Activated T-cell treated with anti-CD3 and anti-CD28 coated beads, Interleukin-2, amount 50 U/mL, for 4 hours (primary cell): Measurements from ENCODE around the gene ACSS1. TPM values are rescaled to one million over a fixed set of nuclear protein-coding genes. Genes with fewer than 3 reads are reported as not detected.

ENCODE experiments used
- ATAC-seq, 2 donors: fragments of 200-7000 bp; cut with Tn5 transposase; one replicate each; pipeline ENCODE4 v1.10.0; 2021
- DNase-seq: peaks from one replicate; pipeline ENCODE4 v3.0.0-alpha.2; 2020
- H3K27me3 Mint-ChIP-seq: one replicate; pipeline ENCODE4 v1.8.0; 2021; ENCODE audit warnings: low read depth, mixed read lengths
- H3K36me3 Mint-ChIP-seq: one replicate; pipeline ENCODE4 v1.8.0; 2022; ENCODE audit warnings: mixed read lengths; ENCODE audit not compliant: insufficient read depth
- H3K4me1 Mint-ChIP-seq: one replicate; pipeline ENCODE4 v1.8.0; 2021; ENCODE audit warnings: low read depth, mixed read lengths
- H3K4me3 Mint-ChIP-seq: one replicate; pipeline ENCODE4 v1.8.0; 2021; ENCODE audit warnings: mild to moderate bottlenecking, moderate library complexity, mixed read lengths
- H3K9me3 Mint-ChIP-seq: one replicate; pipeline ENCODE4 v1.8.0; 2021; ENCODE audit warnings: mixed read lengths
- total RNA-seq, 3 donors: library from RNA; stranded (reverse); gene quantifications; one replicate each; pipeline ENCODE4 v1.2.1, GENCODE V29; 2021

Gene ACSS1
- total RNA-seq, result 1 to 10 TPM; 5.4 to 8.8 (median 8.0) TPM

DNA sequence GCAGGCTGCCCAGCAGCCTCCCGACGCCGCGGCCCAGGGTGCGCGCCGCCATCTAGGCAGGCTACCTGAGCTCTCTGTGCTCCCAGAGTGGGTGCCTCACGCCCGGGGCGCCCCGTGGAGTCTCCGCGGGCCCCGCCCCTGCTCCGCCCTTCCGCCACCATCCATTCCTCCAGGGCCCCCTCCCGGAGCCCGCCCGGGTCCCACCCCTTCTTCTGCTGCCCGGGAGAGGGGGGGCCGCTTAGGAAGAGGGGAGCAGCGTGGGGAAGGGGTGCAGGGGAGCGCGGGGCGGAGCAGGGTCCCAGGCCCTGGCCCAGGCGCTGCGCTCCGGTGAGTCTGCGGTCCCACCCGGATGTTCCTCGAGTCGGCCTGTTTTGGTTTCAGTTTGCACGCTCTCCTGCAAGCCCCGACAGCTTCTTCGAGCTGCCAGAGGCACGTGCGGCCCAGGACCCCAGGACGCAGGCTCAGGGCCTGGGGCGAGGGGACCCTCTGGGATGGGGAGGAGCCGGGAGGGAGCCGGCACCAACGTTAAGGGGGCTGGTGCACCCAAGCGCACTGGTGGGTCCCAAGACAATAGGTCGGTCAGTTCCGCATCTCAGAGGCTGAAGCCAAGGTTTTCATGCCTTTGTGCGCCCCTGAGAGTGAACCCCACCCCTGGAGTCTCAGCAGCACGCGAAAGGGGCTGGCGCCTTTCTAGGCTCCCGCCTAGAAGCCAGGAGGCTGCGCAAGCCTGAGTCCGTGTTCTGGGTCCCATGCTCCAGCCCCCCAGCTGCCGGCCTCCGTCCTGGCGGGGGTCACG lies at the start of gene ACSS1:
Gene ACSS1 (minus strand): TSS at position 89 of the 796 bp plus-strand sequence. CDS start 37 bp downstream, at position 52.
- H3K36me3 Mint-ChIP-seq, result no peaks in the 10 kb centered on the region
- peak; percentile 69 to 70 for ATAC-seq
- peaks cover 48% of the 10 kb centered on the region for H3K4me1 Mint-ChIP-seq
- H3K9me3 Mint-ChIP-seq, result no peaks in the 10 kb centered on the region
- peak within 1 kb of the TSS; percentile 82 for H3K4me3 Mint-ChIP-seq
- H3K27me3 Mint-ChIP-seq, result no peaks in the 10 kb centered on the region
- DNase-seq, result peak; percentile 63

DNA sequence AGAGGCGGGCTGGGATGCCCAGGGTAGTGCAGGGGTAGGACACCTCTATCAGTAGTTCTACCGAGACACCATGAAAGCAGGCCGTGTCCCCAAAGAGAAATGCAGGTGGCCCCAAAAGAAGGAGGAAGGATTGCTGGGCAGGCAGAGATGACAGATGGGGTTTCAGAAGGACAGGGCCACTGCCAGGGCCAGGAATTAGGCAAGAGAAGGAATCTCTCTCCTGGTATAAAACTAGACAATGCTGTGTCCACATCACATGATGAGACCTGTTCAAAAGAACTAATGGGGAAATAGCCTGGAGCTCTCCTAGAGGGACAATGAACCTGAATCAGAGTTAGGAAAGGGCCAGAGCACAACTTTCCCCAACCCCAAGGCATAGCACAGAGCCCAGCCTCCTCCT lies 45.6 kb upstream of the ACSS1 start:
- Mint-ChIP-seq H3K9me3 (no peaks in the 10 kb centered on the region), H3K36me3 (no peaks in the 10 kb centered on the region), H3K27me3 (peaks cover 45% of the 10 kb centered on the region), H3K4me1 (peaks cover 8% of the 10 kb centered on the region), H3K4me3 (no peak overlapping the region)
- ATAC-seq (no peak), DNase-seq (no peak)

DNA sequence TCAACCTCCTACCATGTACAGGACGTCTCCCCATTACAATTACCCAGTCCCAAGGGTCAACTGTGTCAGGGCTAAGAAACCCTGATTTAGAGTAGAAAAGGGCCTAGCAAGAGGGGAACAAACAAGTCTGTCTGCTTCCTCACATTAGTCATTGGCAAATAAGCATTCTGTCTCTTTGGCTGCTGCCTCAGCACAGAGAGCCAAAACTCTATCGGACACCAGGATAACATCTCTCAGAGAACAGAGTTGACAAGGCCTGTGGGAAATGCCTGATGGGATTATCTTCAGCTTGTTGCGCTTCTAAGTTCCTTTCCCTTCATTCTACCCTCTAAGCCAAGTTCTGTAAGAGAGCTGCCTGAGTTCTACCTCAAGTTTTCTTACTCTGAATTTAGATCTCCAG lies 43.0 kb upstream of the ACSS1 start:
- DNase-seq, result no peak
- H3K36me3 Mint-ChIP-seq, result no peaks in the 10 kb centered on the region
- no peaks in the 10 kb centered on the region for H3K9me3 Mint-ChIP-seq
- peaks cover 8% of the 10 kb centered on the region for H3K4me1 Mint-ChIP-seq
- no peak overlapping the region for H3K4me3 Mint-ChIP-seq
- peaks cover 25% of the 10 kb centered on the region for H3K27me3 Mint-ChIP-seq
- ATAC-seq, result no peak

DNA sequence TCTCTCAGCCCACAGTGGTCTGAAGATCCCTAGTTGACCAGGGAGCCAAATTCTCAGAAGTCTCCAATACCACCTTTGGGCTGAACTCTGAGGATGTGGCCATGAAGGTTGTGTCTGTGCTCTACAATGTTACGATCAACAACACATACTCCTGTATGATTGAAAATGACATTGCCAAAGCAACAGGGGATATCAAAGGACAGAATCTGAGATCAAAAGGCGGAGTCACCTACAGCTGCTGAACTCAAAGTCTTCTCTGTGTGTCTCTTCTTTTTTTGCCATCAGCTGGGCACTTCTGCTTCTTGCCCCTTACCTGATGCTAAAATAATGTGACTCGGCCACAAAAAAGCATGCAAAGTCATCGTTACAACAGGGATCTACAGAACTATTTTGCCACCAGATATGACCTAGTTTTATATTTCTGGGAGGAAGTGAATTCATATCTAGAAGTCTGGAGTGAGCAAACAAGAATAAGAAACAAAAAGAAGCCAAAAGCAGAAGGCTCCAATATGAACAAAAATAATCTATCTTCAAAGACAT lies 41.7 kb upstream of the ACSS1 start:
- Mint-ChIP-seq H3K36me3 (no peaks in the 10 kb centered on the region), H3K27me3 (peaks cover 13% of the 10 kb centered on the region), H3K4me1 (peaks cover 8% of the 10 kb centered on the region), H3K4me3 (no peak overlapping the region), H3K9me3 (no peaks in the 10 kb centered on the region)
- DNase-seq (no peak), ATAC-seq (no peak)

- DNase-seq, result no peak
- Mint-ChIP-seq H3K4me1 (peaks cover 8% of the 10 kb centered on the region), H3K36me3 (no peaks in the 10 kb centered on the region), H3K9me3 (no peaks in the 10 kb centered on the region), H3K27me3 (peaks cover 4% of the 10 kb centered on the region), H3K4me3 (no peak overlapping the region)
- ATAC-seq, result no peak
These were observed 39.6 kb upstream of the ACSS1 start for GRCh38 chr20:25097498-25097897.

GRCh38 chr20:25090492-25091429 lies 32.8 kb upstream of the ACSS1 start:
- peaks cover 8% of the 10 kb centered on the region for H3K27me3 Mint-ChIP-seq
- ATAC-seq, result peak; percentile 92 to 93
- DNase-seq, result peak; percentile 52
- H3K9me3 Mint-ChIP-seq, result no peaks in the 10 kb centered on the region
- no peaks in the 10 kb centered on the region for H3K36me3 Mint-ChIP-seq
- H3K4me1 Mint-ChIP-seq, result peaks cover 22% of the 10 kb centered on the region
- no peak overlapping the region for H3K4me3 Mint-ChIP-seq

GRCh38 chr20:25089662-25090061 lies 31.7 kb upstream of the ACSS1 start:
- H3K27me3 Mint-ChIP-seq, result peaks cover 17% of the 10 kb centered on the region
- DNase-seq (no peak), ATAC-seq (no peak)
- H3K36me3 Mint-ChIP-seq, result no peaks in the 10 kb centered on the region
- H3K9me3 Mint-ChIP-seq, result no peaks in the 10 kb centered on the region
- no peak overlapping the region for H3K4me3 Mint-ChIP-seq
- peaks cover 23% of the 10 kb centered on the region for H3K4me1 Mint-ChIP-seq

DNA sequence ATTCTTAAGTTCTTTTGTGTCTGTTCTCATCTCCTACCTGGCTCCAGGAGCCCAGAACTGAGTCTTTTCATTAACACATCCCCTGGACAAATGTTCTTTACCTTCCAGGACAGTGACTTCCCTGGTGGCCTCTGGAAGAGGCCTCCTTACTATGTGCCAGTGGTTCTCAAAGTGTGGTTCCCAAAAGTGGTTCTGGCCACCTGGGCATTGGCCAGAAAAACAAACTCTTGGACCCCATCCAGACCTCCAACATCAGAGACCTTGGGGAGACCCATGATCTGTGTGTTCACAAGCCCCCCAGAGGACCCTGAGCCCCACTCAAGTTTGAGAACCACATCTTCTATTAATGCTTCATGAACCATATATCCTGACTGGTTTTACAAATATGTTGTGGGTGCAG lies 31.2 kb upstream of the ACSS1 start:
- peaks cover 28% of the 10 kb centered on the region for H3K4me1 Mint-ChIP-seq
- no peak for DNase-seq
- H3K36me3 Mint-ChIP-seq, result no peaks in the 10 kb centered on the region
- no peak overlapping the region for H3K4me3 Mint-ChIP-seq
- no peak for ATAC-seq
- peaks cover 22% of the 10 kb centered on the region for H3K27me3 Mint-ChIP-seq
- H3K9me3 Mint-ChIP-seq, result no peaks in the 10 kb centered on the region

- H3K27me3 Mint-ChIP-seq, result peaks cover 31% of the 10 kb centered on the region
- H3K4me1 Mint-ChIP-seq, result peaks cover 36% of the 10 kb centered on the region
- no peak for ATAC-seq
- no peak for DNase-seq
- no peaks in the 10 kb centered on the region for H3K36me3 Mint-ChIP-seq
- H3K4me3 Mint-ChIP-seq, result no peak overlapping the region
- no peaks in the 10 kb centered on the region for H3K9me3 Mint-ChIP-seq
These were observed 30.3 kb upstream of the ACSS1 start for GRCh38 chr20:25088267-25088666.

- ATAC-seq, result no peak
- DNase-seq, result no peak
- H3K9me3 Mint-ChIP-seq, result no peaks in the 10 kb centered on the region
- H3K36me3 Mint-ChIP-seq, result no peaks in the 10 kb centered on the region
- peaks cover 38% of the 10 kb centered on the region for H3K27me3 Mint-ChIP-seq
- H3K4me1 Mint-ChIP-seq, result peaks cover 41% of the 10 kb centered on the region
- no peak overlapping the region for H3K4me3 Mint-ChIP-seq
These were observed 29.4 kb upstream of the ACSS1 start for GRCh38 chr20:25087186-25087929.

GRCh38 chr20:25085756-25086495 lies 28.0 kb upstream of the ACSS1 start:
- Mint-ChIP-seq H3K4me3 (no peak overlapping the region), H3K27me3 (peaks cover 46% of the 10 kb centered on the region), H3K9me3 (no peaks in the 10 kb centered on the region), H3K4me1 (peaks cover 34% of the 10 kb centered on the region), H3K36me3 (no peaks in the 10 kb centered on the region)
- ATAC-seq, result no peak
- no peak for DNase-seq

DNA sequence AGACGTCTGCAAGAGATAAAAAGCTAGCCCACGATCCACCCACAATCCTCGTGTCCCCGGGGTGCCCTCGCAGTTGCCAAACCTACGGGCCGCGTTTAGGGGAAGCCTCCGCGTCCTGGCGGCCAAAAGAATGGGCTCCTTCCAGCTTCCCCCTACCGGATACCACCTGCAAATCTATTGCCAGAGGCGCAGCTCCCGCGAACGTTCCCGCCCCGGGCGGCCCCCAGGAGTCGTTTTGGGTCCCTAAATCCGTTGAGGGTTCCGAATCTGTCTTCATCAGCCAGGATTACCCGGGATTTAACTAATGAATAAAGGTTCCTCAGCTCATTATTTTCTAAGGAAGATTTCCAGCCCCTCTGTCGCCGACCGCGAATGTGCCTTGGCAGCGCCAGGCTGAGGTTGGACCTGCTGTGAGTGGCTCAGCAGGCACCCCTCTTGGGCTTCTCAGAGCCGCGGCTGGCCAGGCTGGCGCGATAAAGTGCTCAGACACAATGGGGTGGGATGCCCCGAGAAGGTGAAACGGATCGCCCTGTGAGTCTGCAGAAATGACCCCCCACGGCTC lies 26.8 kb upstream of the ACSS1 start:
- no peaks in the 10 kb centered on the region for H3K36me3 Mint-ChIP-seq
- ATAC-seq, result peak; percentile 21 to 51
- H3K4me3 Mint-ChIP-seq, result peak overlapping the region; percentile 71
- no peaks in the 10 kb centered on the region for H3K9me3 Mint-ChIP-seq
- H3K4me1 Mint-ChIP-seq, result peaks cover 21% of the 10 kb centered on the region
- H3K27me3 Mint-ChIP-seq, result peaks cover 57% of the 10 kb centered on the region
- no peak for DNase-seq
